SK-N-SH treated with all-trans-retinoic acid at 6 μM for 48 hours (cell line): ENCODE data around the gene ELMO1.

ENCODE experiments used
- ATAC-seq: fragments of 200-7000 bp; cut with Tn5 transposase; 3 replicates; pipeline ENCODE4 v1.9.1; 2020; ENCODE audit warnings: mild to moderate bottlenecking, moderate library complexity
- ARNTL ChIP-seq: fragments of 450-650 bp; formaldehyde crosslinking; IDR thresholded peaks from 2 replicates; pipeline ENCODE4 v1.5.0; 2020; ENCODE audit warnings: low read depth, mild to moderate bottlenecking, moderate library complexity, borderline replicate concordance
- BACH2 ChIP-seq: fragments of 250-450 bp; sonication (Bioruptor Pico); IDR thresholded peaks from 2 replicates; pipeline ENCODE4 v1.9.0; 2021; ENCODE audit warnings: mild to moderate bottlenecking, borderline replicate concordance
- CREB5 ChIP-seq: fragments of 250-450 bp; sonication (Bioruptor Pico); IDR thresholded peaks from 2 replicates; pipeline ENCODE4 v1.5.1; 2020; ENCODE audit warnings: low read depth, mild to moderate bottlenecking, moderate library complexity
- CSDC2 ChIP-seq: fragments of 250-450 bp; sonication (Bioruptor Pico); IDR thresholded peaks from 2 replicates; pipeline ENCODE4 v1.5.0; 2020; ENCODE audit warnings: mild to moderate bottlenecking, moderate library complexity
- CSRNP3 ChIP-seq: fragments of 250-450 bp; sonication (Bioruptor Pico); IDR thresholded peaks from 2 replicates; pipeline ENCODE4 v1.5.1; 2021; ENCODE audit warnings: mild to moderate bottlenecking, moderate library complexity
- ESRRG ChIP-seq: fragments of 250-450 bp; sonication (Bioruptor Pico); IDR thresholded peaks from 2 replicates; pipeline ENCODE4 v1.6.1; 2021; ENCODE audit warnings: mild to moderate bottlenecking
- ISL1 ChIP-seq: fragments of 250-450 bp; sonication (Bioruptor Pico); IDR thresholded peaks from 2 replicates; pipeline ENCODE4 v2.1.2; 2022; ENCODE audit warnings: mild to moderate bottlenecking, moderate library complexity
- OSR1 ChIP-seq: fragments of 250-450 bp; sonication (Bioruptor Pico); IDR thresholded peaks from 2 replicates; pipeline ENCODE4 v1.8.0; 2022; ENCODE audit warnings: moderate library complexity, mild to moderate bottlenecking, inconsistent platforms
- PATZ1 ChIP-seq: fragments of 250-450 bp; sonication (Bioruptor Pico); IDR thresholded peaks from 2 replicates; pipeline ENCODE4 v1.8.0; 2020; ENCODE audit warnings: mild to moderate bottlenecking, moderate library complexity, borderline replicate concordance
- POU6F1 ChIP-seq: fragments of 250-450 bp; sonication (Bioruptor Pico); IDR thresholded peaks from 2 replicates; pipeline ENCODE4 v1.8.0; 2021; ENCODE audit warnings: low read depth, mild to moderate bottlenecking, moderate library complexity, borderline replicate concordance
- PPARA ChIP-seq: fragments of 250-450 bp; sonication (Bioruptor Pico); IDR thresholded peaks from 2 replicates; pipeline ENCODE4 v1.5.0; 2020; ENCODE audit warnings: mild to moderate bottlenecking, borderline replicate concordance
- RARB ChIP-seq: fragments of 250-450 bp; sonication (Bioruptor Pico); IDR thresholded peaks from 2 replicates; pipeline ENCODE4 v1.8.0; 2021; ENCODE audit warnings: mild to moderate bottlenecking, moderate library complexity
- SNAI2 ChIP-seq: fragments of 250-450 bp; sonication (Bioruptor Pico); IDR thresholded peaks from 2 replicates; pipeline ENCODE4 v1.5.0; 2020; ENCODE audit warnings: mild to moderate bottlenecking, moderate library complexity
- TCF4 ChIP-seq: fragments of 250-450 bp; sonication (Bioruptor Pico); IDR thresholded peaks from 2 replicates; pipeline ENCODE4 v1.8.0; 2021; ENCODE audit warnings: mild to moderate bottlenecking, moderate library complexity, borderline replicate concordance
- TOX ChIP-seq: fragments of 250-450 bp; sonication (Bioruptor Pico); IDR thresholded peaks from 2 replicates; pipeline ENCODE4 v1.8.0; 2021; ENCODE audit warnings: mild to moderate bottlenecking, moderate library complexity, borderline replicate concordance
- TSHZ2 ChIP-seq: fragments of 250-450 bp; sonication (Bioruptor Pico); IDR thresholded peaks from 2 replicates; pipeline ENCODE4 v1.5.0; 2020; ENCODE audit warnings: mild to moderate bottlenecking, moderate library complexity
- ZC3H10 ChIP-seq: fragments of 250-450 bp; sonication (Bioruptor Pico); IDR thresholded peaks from 2 replicates; pipeline ENCODE4 v1.5.1; 2021; ENCODE audit warnings: mild to moderate bottlenecking, moderate library complexity
- ZFP3 ChIP-seq: fragments of 250-450 bp; sonication (Bioruptor Pico); IDR thresholded peaks from 2 replicates; pipeline ENCODE4 v1.5.0; 2020; ENCODE audit warnings: mild to moderate bottlenecking, moderate library complexity
- ZFP30 ChIP-seq: fragments of 450-650 bp; formaldehyde crosslinking; IDR thresholded peaks from 2 replicates; pipeline ENCODE4 v1.5.0; 2022; ENCODE audit warnings: mild to moderate bottlenecking, moderate library complexity
- ZNF565 ChIP-seq: fragments of 450-650 bp; formaldehyde crosslinking; conservative IDR thresholded peaks from 2 replicates; pipeline ENCODE4 v1.5.0; 2020; ENCODE audit warnings: low read depth, mild to moderate bottlenecking, moderate library complexity
- ZNF70 ChIP-seq: fragments of 450-650 bp; formaldehyde crosslinking; IDR thresholded peaks from 2 replicates; pipeline ENCODE4 v1.5.0; 2020; ENCODE audit warnings: mild to moderate bottlenecking, moderate library complexity
- ZNF8 ChIP-seq: fragments of 450-650 bp; formaldehyde crosslinking; IDR thresholded peaks from 2 replicates; pipeline ENCODE4 v1.5.0; 2020; ENCODE audit warnings: mild to moderate bottlenecking, moderate library complexity

The ELMO1 gene

GRCh38 chr7:36984710-36985312 lies 463.9 kb downstream of the ELMO1 start:
- TF ChIP-seq TCF4 (CRISPR knock-in tag) (no peak), ZFP30 (CRISPR knock-in tag) (no peak), ESRRG (no peak), TSHZ2 (CRISPR knock-in tag) (no peak), ZNF8 (CRISPR knock-in tag) (no peak), TOX (CRISPR knock-in tag) (no peak), POU6F1 (CRISPR knock-in tag) (no peak), OSR1 (CRISPR knock-in tag) (no peak), RARB (CRISPR knock-in tag) (no peak), CREB5 (CRISPR knock-in tag) (no peak), PPARA (no peak), ZNF70 (CRISPR knock-in tag) (no peak), ZC3H10 (CRISPR knock-in tag) (no peak), ARNTL (CRISPR knock-in tag) (no peak), CSRNP3 (CRISPR knock-in tag) (no peak), PATZ1 (no peak)
- no peak for ATAC-seq

- ATAC-seq, result no peak
- TF ChIP-seq RARB (CRISPR knock-in tag), result no peak
- TF ChIP-seq PATZ1, result no peak
- no peak for TF ChIP-seq BACH2
- TF ChIP-seq CSRNP3 (CRISPR knock-in tag), result no peak
- no peak for TF ChIP-seq TCF4 (CRISPR knock-in tag)
- TF ChIP-seq TSHZ2 (CRISPR knock-in tag), result no peak
- TF ChIP-seq ZNF70 (CRISPR knock-in tag), result no peak
- no peak for TF ChIP-seq ZNF8 (CRISPR knock-in tag)
- TF ChIP-seq TOX (CRISPR knock-in tag), result no peak
- TF ChIP-seq ZC3H10 (CRISPR knock-in tag), result no peak
- no peak for TF ChIP-seq PPARA
- no peak for TF ChIP-seq ZFP3 (CRISPR knock-in tag)
- no peak for TF ChIP-seq SNAI2 (CRISPR knock-in tag)
- TF ChIP-seq ESRRG, result no peak
- no peak for TF ChIP-seq CSDC2 (CRISPR knock-in tag)
- TF ChIP-seq ZFP30 (CRISPR knock-in tag), result no peak
- TF ChIP-seq ISL1 (CRISPR knock-in tag), result no peak
- no peak for TF ChIP-seq OSR1 (CRISPR knock-in tag)
- TF ChIP-seq ZNF565 (CRISPR knock-in tag), result no peak
Measured at GRCh38 chr7:36984041-36984521, 464.6 kb downstream of the ELMO1 start.
